NCI-H526 treated with DMSO at 0.1 percent for 48 hours (cell line): Measurements from ENCODE around the gene TMEM91.
"Not testable (repeated sequence)": the region's sequence is repeated elsewhere in the genome, so short reads cannot be mapped to it uniquely, and the experiment has no call there.

Experiments used
- DNase-seq: peaks from one replicate; lab custom pipeline; 2025; lab: John Stamatoyannopoulos, UW

The TMEM91 gene

DNA sequence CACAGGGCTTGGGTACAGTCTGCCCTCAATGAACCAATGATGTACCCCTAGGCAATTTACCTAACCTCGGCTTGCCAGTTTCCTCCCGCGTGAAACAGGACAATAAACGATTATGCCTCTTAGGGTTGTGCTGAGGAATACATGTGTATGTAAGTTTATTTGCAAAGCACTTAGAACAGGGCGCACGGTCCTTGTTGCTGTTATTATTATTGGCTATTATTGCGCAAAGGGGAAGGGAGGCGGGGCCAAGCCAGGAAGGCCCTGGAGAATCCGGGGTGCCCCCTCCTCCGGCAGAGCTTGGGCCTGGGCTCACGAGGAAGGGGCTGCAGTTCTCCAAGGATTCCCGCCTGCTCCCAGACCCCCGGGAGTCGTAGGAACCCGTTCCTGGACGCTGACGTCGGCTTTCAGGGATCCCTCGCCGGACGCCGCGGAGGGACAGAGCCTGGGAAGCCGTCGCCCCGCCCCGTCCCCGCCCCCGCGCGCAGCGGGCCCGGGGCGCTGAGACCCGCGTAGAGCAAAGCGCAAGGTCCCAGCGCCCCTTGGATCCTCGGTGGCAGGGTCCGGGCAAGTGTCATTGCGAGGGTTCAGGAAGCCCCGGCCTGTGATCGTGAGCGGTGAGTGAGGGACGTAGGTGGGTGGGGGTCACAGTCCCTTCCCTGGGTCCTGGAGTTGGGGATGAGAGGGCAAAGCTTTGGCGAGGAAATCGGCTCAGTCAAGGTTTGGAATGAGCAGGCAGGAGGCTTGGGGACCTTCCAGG, at the start of gene TMEM91:
TSS of gene TMEM91 (plus strand) at position 293 of the 757 bp plus-strand sequence. CDS start 1,777 bp downstream, outside the sequence.
- no peak for DNase-seq

DNA sequence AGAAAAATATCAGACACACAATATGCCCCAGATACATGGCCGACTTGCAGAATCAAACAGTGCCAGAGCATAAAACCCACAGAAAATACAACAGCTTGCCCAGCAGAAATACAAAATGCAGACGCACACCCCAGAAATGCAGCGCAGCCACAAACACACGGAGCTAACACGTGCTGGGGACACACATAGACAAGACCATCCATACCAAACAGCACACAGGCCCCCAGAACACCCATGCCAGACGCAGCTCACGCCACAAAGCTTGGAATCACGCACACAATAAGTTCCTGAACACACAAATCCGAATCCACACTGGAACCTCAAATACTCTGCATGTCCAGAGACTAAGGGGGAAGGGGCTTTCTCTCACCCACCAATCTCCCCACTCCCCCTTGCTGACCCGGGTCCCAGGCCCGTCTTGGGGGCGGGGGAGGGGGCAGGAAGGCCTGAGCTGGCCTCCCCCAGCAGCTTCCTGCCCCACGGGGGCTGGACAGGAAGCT, 49.2 kb upstream of the TMEM91 start:
- DNase-seq = no peak

DNA sequence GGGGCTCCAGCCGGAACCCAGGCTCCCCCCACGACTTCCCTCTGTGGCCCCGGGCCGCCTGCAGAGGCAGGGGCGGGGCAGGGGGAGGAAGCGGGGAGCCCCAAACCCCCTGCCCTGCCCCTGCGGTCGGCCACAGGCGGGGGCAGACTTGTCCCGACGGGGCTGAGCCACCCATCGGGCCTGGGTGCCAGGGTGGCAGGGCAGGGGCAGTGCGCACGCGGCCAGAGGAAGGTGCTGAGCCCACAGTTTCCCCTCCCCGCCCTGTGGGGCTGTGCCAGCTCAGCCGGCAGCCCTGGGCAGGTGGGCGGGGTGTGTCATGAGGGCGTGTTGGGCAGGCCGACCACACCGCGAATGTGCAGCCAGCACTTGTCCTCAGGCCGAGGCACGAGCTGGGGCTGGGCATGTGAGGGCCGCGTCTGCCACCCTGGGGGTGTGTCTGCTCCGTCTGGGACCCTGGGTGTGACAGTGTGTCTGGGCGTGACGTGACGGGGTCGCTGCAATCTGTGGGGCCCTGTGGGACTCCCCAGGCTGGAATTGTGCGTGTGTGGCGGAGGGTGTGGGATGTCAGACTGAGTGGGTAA, 48.7 kb upstream of the TMEM91 start:
- DNase-seq = no peak

DNA sequence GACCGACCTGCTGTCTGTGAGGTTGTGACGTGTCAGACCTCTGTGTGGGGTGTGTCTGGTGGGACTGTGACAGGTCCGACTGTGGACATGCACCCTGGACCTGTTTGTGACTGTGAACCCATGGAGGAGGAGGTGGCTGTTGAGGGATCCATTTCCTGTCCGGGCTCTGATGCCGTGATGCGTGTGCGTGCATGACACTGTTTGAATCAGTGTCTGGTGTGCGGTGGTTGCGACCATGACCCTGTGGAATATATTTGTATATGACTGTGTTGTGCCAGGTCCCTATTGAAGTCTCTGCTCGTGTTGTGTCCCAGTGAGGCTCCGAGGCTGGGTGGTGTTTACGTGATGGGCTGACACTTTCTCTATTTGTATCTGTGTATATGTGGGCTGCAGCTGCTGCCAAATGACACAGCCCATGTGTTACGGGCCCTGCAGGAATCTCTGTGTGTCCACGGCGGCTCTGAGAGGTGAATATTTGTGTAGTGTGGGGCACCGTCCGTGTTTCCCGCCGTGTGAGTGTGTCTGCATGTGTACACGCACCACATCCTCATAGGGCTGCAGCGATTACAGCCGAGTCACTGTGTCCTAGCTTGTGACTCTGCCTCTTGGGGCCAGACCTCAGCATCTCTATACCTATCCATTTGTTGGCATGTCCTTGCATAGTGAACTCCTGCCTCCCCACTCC, 48.0 kb upstream of the TMEM91 start:
- DNase-seq = no peak

DNA sequence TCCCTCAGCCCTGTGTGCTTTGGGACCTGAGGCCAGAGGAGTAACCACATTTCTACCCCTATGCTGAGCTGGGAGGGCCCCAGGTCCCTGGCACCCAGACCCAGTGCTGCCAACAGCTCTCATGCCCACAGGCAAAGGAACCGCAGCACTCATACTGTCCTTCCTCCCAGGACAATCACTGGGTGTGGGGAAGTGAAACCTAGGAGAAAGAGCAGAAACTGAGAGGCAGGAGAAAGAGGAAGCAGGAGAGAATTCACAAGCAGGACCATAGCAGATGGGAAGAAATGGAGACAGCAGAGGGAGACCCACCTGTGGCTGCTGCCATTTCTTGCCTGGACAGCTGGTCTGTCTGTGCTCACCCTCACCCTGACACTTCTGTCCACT, 47.5 kb upstream of the TMEM91 start:
- no peak for DNase-seq

DNA sequence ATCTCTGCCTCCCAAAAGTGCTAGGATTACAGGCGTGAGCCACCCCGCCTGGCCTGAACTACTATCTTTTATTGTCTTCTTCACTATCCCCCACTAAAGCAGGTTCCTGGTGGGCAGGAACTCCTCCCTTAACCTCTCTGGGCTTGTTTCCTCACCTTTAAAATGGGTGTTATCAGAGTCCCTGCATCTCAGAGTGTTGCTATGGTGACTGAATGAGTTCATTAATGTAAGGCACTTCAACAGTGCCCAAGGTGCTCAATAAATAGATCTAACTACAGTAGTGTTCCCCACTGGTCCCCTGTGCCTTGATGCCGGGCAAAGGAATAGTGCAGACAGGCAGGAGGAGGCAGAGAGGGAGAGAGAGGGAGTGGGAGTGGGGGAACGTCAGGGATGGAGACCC, 45.9 kb upstream of the TMEM91 start:
- no peak for DNase-seq

DNA sequence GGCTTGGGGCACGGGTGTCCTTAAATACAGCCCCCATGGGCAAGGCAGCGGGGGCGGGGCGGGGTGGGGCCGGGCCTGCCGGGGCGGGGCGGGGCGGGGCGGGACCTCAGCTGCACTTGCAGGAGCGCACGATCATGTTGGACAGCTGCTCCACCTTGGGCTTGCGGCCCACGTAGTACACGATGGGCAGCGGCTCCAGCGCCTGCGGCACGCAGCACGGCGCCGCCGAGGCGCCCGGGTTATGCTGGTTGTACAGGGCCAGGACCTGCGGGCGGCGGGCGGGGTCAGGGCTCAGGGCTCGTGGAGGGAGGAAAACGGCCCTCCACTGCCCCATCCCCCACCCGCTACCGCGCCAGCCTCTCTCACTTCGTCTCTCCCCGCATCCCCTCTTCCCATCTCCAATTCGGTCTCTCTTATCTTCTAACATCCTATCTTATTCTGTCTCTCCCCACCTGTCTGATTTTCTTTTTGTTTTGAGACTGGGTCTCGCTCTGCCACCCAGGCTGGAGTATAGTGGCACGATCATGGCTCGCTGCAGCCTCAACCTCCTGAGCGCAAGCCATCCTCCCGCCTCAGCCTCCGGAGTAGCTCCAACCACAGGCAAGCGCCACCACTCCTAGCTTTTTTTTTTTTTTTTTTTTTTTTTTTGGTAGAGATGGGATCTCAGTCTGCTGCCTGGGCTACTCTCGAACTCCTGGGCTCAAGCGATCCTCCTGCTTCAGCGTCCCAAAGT, 45.2 kb upstream of the TMEM91 start:
- no peak for DNase-seq

DNA sequence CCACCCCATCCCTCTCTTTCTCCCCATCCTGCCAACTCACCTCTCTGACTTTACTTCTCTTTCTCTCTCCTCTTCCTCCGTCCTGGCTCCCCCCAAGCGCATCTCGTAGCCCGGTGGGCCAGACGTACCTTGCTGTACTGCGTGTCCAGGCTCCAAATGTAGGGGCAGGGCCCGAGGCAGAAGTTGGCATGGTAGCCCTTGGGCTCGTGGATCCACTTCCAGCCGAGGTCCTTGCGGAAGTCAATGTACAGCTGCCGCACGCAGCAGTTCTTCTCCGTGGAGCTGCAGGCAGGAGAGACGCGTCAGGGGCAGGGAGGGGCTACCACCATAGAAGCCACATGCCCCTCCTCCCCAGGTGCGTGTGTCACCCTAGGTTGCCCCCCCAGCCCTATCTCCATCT, 44.3 kb upstream of the TMEM91 start:
- no peak for DNase-seq

DNA sequence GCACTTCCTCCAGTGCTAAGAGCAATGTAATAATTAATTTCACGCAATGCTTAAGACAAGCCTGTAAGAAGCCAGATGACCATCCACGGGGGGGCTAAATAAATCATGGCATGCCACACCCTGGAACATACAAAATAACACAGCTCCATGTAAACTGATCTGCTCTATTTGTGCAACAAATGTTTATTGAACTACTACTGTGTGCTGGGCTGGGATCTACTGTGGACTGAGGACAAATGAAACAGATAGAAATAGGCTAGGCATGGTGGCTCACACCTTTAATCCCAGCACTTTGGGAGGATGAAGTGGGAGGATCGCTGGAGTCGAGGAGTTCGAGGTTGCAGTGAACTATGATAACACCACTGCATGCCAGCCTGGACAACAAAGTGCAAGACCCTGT, 43.9 kb upstream of the TMEM91 start:
- no peak for DNase-seq

DNA sequence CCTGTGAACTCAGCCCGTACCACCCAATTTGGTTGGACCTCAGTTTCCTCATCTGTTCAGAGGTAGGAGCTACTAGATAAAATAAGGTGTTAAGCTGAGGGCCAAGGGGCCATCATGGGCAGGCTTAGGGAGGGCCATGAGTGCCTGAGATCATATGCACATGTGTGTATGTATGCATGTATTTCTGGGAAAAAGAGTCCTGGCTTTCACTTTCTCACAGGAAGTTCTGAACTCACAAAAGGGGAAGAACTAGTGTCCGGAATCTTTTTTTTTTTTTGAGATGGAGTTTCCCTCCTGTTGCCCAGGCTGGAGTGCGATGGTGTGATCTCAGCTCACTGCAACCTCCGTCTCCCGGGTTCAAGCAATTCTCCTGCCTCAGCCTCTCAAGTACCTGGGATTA, 41.5 kb upstream of the TMEM91 start:
- no peak for DNase-seq

DNA sequence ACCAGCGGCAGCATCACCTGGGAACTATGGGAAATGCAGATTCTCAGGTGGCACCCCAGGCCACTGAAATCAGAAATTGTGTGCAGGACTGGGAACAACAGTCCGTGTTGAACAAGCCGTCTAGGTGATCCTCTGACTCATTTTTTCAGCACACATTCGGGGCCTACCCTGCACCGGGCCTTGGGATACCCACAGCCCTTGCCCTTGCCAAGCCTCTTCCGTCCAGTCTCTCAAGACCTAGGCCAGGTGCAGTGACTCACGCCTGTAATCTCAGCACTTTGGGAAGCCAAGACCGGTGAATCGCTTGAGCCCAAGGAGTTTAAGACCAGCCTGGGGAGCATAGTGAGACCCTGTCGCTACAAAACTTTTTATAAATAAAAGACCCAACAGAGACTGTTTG, 40.9 kb upstream of the TMEM91 start:
- no peak for DNase-seq

DNA sequence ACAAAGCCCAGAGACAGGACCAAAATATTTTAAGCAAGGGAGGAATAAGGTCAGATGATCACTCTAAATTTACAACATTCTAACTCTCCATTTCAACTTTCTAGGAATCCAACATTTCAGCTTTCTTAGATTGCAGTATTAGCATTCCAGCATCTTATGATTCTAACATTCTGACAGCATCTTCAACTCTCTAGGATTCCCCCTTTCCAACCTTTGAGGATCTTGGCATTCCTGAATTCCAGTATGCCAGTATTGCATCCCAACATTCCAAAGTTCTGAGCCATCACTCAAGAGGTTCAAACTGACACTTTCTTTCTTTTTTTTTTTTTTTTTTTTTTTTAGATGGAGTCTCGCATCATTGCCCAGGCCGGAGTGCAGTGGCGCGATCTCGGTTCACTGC, 36.4 kb upstream of the TMEM91 start:
- DNase-seq = no peak

DNA sequence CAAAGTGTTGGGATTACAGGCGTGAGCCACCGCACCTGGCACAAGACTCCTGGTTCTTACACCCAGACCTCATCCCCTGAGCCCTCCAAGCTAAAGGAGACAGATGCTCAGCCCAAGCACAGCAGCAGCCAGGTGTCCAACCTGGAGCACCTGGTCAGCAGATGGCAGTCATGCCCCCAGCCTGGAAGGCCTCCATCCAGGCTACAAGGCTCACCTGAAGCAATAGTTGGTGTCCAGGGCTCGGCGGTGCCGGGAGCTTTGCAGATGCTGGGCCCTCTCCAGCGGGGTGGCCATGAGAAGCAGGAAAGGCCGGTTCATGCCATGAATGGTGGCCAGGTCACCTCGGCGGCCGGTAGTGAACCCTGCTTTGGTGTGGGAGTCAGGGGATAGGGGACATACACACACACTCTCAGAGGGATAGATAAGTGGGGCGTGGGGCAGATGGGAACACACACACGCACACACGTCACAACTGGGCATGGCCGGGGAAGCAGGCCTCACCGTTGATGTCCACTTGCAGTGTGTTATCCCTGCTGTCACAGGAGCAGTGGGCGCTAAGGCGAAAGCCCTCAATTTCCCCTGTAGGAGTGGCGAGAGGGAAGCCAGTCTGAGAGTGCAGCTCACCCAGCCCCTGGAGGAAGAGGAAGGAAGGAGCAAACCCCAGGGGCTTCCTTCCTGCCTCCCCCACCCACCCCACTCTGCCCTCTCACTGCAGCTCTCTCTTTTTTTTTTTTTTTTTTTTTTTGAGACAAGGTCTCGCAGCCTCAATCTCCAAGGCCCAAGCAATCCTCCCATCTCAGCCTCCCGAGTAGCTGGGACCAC, 34.5 kb upstream of the TMEM91 start:
- DNase-seq = no peak

DNA sequence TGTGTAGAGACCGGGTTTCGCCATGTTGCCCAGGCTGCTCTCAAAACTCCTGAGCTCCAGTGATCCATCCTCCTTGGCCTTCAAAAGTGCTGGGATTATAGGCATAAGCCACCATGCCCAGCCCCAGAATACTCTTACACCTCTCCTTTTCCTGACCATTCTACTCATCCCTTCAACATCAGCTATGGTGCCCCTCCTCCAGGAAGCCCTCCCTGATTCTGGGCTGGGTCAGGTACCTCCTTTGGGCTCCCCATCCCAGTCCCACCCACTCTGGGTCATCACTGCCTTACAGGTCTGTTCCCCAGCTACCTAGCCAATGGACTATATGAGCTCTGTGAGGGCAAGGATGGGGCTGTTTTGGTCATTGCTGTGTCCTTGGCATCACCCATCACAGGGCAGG, 32.2 kb upstream of the TMEM91 start:
- no peak for DNase-seq

DNA sequence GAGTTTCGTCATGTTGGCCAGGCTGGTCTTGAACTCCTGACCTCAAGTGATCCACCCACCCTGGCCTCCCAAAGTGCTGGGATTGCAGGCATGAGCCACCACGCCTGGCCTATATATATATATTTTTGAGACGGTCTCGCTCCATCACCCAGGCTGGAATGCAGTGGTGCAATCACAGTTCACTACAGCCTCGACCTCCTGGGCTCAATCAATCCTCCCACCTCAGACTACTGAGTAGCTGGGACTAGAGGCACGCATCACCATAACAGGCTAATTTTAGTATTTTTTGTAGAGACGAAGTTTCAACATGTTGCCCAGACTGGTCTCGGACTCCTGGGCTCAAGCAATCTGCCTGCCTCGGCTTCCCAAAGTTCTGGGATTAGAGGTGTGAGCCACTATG, 29.4 kb upstream of the TMEM91 start:
- not testable (repeated sequence) for DNase-seq

DNA sequence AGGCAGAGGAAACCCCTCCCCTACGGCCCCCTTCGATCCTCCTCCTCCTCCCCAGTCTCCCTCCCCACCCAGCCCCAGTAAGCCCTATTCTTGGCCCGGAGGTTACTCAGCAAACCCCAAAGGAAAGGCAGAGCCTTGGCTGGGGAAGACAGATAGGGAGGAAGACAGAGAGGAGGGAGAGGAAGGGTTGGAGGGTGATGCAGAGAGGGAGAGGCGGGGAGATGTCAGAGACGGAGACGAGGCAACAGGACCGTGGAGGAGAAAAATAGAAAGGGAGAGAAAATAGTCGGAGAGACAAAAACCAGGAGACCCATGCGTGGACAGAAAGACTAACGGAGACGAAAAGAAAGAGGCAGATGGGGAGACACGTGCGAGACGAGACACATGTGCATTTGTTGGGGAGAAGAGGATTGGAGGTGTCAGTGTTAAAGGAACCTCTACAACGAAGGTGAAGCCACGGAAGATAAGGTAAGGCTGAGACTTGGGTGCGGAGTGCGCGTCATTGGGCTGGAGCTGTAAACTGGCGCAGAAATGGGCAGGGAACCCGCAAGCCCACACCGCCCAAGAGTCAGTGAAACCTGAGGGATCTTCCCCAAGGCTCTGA, 25.5 kb upstream of the TMEM91 start:
- no peak for DNase-seq

DNA sequence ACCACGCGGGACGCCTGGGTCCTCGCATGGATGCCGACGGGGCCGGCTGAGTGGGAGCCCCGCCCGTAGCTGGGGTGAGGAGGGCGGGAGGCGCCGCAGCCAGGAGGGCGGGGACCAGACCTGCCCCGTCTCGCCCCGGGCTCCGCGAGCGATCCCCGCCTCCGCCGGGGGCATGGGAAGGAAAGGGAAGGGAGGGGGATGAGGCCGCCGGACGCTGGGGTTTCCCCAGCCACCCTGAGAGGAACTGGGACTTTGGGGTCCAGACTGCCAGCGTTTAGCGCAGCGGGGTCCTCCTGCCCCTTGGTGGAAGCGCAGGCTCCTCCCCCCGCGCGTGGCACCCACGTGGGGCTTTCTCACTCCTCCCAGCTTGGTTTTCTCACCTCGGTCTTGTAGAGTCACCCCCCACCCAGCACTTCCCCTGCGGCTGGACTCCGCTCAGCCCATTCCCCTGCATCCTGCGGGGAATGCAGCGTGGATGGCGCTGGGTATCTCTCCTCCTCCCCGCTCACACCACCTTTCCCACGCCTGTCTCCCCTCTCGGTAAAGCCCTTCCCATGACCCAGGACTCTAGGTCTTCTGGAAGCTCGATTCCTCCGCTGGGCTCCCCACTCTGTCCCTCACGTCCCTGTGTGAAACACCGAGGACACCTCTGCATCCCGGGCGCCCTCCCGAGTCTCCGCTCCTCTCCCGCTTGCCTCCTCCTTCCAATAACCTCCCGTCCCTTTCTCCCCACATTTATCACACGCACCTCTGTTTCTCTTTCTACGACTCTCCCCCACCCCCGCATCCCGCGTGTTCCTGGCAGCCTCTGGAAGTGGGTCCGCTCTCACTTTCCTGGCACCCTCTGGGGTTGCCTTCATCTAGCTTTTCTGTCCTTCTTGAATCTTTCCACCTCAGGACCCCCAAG, 24.7 kb upstream of the TMEM91 start:
- no peak for DNase-seq

DNA sequence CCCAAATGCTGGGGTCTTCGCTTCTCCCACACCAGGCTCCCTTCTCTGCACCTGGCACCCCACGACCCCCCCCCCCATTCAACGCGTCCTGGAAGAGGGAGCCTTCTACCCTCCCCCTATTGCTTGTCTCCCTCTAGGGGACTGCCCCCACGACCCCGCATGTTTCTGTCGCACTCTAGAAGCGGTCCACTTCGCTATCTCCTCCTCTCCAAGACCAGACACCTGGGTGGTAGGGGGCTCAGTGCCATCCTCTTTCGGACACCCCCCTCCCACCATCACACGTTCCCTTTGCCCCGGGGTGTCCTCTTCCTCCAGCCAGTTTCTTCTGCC, 24.1 kb upstream of the TMEM91 start:
- DNase-seq = no peak

DNA sequence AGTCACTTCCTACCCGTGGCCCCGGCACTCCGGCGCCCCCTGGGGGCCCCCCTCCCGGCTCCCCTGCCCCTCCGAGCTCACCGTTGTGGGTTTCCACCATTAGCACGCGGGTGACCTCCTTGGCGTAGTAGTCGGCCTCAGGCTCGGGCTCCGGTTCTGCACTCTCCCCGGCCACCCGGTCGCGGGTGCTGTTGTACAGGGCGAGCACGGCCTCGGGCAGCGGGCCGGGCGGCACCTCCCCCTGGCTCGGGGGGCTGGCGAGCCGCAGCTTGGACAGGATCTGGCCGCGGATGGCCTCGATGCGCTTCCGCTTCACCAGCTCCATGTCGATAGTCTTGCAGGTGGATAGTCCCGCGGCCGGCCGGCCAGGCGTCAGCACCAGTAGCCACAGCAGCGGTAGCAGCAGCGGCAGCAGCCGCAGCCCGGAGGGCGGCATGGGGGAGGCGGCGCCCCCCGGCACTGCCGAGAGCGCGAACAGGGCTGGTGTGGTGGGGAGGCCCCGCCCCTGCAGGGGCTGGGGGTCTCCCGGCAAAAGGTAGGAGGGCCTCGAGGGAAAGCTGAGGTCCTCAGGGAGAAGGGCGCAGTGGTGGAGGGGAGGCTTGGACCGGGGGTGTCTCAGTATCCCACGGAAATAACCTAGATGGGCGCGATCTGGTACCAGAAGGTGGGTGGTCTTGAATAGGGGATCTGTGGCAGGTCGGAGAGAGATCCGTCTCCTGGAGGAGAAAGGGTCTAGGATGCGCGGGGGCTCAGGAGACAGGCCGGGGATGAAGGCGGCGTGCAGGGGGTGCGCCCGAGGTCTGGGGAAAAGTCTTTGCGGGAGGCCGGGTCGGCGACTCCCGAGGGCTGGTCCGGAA, 23.5 kb upstream of the TMEM91 start:
- no peak for DNase-seq
